KOPT-K1 (cell line): ENCODE measurements around the gene CBL.

Experiments used
- H3K27ac ChIP-seq: fragments of 200-600 bp; sonication (generic); 2 replicates; pipeline ENCODE4 v1.5.1; 2016; ENCODE audit warnings: antibody characterized with exemption, mild to moderate bottlenecking, low read depth, low read length; ENCODE audit not compliant: poor library complexity, severe bottlenecking
- H3K36me3 ChIP-seq: fragments of 200-600 bp; sonication (generic); 2 replicates; pipeline ENCODE4 v1.5.1; 2017; ENCODE audit warnings: antibody characterized with exemption, mild to moderate bottlenecking, low read length, moderate library complexity; ENCODE audit not compliant: insufficient read depth
- H3K9me3 ChIP-seq: fragments of 200-600 bp; sonication (generic); 2 replicates; pipeline ENCODE4 v1.5.1; 2017; ENCODE audit warnings: antibody characterized with exemption, low read length, mild to moderate bottlenecking; ENCODE audit not compliant: insufficient read depth, poor library complexity, severe bottlenecking

Gene CBL

DNA sequence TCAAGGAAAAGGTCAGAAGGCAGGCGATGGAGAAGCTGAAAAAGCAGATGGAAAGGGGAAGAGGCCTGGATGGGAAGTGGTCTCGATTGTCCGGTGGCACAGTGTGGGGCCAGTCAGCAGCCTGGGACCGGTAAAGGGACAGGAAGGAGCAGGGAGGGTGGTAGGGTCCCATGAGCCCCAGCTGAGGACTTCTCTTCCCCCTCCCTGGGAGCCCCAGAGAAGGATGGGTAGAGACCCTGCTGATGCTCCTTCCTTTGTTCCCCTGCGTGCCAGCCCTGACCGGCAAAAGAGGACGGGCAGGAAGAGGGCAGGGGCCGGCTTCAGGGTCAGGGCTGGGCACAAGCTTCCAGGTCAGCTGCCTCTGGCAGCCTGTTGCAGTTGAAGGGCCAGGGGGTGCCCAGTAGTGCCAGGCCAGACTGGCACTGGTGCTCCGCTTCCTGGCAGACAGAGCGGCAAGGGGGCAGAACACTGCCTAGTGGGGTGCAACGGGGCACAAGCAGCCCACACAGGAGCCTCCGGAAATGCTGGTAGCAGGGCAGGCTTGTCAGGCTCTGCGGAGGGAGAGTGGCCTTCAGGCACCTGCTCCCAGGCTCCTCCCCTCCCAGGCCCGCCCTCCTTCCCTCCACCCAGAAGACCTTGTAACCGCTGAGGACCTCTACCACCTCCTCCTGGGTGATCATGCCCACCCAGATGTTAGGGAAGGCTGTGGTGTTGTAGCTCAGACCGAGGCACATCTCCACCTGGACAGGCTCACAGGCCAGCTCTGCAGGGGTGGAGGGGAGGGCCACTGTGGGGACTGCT lies 135.3 kb downstream of the CBL start:
- Histone ChIP-seq H3K9me3 (no peaks in the 10 kb centered on the region), H3K36me3 (peaks cover 8% of the 10 kb centered on the region; the same call in 1 of the 2 replicates), H3K27ac (no peak overlapping the region)

DNA sequence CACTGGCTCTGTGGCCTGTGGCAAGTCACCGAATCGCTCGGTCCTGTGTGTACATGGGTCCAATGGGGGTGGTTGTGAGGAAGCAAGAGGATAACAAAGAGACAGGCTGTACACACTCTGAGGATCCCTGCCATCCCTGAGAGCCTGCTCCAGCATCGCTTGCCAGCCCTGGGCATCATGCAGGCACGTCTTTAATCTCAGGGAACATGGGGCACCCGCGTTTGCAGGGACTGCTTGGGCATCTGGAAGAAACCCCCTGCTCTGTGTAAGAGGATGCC lies 135.8 kb downstream of the CBL start:
- H3K27ac ChIP-seq, result no peak overlapping the region
- H3K9me3 ChIP-seq, result no peaks in the 10 kb centered on the region
- H3K36me3 ChIP-seq, result peaks cover 3% of the 10 kb centered on the region; the same call in 1 of the 2 replicates

DNA sequence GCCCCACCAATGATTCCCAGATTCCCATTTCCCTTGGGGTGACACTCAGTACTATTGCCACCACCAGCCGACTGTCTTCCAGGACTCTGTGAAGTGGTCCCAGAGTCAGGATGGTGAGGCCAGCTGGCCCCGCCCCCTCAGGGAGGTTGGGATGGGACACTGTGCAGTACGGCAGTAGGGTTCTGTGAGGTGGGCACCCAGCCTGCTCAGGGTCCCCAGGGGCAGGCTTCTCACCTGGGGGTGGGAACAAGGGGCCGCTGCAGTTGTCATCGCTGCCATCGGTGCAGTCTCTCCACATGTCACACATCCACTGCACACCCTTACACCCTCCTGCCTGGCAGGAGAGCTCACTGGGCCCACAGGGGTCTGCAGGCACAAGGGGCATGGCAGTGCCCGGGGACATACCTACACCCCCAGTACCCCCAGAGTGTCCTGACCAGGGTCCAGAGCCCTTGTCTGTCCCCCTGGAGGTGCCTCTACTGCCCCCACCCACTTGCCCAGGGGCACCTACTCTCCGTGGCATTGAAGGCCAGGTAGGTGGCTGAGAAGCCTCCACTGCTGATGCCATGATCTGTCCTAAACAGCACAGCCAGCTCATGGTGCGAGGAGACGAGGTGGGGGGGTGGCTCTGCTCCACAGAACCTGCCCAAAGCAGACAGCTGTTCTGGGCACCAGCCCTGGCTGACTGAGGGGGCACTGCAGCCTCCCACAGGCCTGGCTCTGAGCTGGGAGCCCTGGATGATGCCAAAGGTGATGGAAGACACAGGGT lies 136.4 kb downstream of the CBL start:
- Histone ChIP-seq H3K36me3 (no peaks in the 10 kb centered on the region), H3K27ac (no peak overlapping the region), H3K9me3 (no peaks in the 10 kb centered on the region)

DNA sequence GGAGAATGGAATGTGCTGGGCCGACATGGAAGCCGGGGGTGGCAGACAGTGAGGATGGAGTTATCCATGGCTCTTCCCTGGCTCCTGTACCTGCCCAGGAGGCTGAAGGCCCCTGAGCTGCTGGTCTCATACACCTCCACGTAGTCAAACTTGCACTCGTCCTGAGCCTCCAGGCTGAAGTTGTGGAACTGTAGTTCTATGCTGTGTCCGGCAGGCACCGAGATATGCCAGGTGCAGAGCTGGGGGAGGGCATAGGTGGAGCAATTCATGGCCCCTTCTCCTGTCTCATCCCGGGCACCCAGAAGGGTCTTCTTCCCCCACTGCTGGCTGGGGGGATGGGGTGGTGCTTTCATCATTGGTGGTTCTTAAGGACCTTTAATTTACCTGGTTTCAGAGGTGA lies 137.6 kb downstream of the CBL start:
- H3K9me3 ChIP-seq, result no peaks in the 10 kb centered on the region
- H3K27ac ChIP-seq, result no peak overlapping the region
- H3K36me3 ChIP-seq, result no peaks in the 10 kb centered on the region

DNA sequence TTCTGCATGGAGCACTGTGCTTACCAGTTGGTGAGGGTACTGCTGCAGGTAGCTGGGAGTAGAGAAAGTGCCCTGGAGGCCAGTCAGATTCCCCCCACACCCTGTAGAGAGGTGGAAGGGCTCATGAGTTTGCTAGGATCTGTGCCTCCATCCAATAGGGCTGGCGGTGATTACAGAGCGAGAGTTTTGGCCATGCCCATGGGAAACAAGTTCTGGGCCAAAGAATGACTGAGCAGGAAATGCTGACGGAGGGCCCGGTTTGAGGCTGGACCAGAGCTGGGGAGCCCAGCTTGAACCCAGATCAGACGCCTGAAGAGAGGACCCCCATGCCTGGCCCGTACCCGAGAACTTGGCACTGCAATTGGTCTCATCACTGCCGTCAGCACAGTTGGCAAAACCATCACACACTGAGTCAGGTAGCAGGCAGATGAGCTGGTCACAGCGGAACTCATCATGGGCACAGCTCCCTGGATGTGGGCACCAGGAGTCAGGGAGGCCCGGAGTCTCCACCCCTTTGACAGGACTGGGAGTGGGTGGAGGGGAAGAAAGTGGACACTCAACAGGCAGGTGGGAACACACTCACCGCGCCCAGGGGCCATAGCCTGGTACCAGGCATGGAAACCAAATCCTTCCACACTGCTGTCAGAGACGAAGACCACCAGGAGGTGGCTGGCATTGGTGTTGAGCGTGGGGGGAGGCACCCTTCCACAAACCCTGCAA lies 138.3 kb downstream of the CBL start:
- H3K36me3 ChIP-seq, result no peaks in the 10 kb centered on the region
- no peak overlapping the region for H3K27ac ChIP-seq
- H3K9me3 ChIP-seq, result no peaks in the 10 kb centered on the region

DNA sequence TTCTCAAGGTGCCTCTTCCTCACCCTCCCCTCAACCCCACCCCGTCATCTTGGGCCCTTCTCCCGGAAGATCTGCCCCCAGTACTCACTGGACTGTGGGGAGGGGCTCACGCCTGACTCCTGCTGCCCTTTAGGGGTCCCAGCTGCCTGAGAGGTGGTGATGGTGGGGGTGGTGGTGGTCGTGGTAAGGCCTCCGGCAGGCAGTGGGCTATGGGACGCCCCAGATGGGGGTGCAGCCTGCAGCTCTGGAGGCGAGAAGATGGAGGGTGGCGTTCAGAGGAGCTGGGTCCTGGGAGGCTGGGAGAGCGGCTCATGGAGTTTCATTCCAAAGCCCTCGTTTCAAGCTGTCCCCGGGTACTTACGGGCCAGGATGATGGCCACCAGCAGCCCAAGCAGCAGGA lies 139.5 kb downstream of the CBL start:
- no peaks in the 10 kb centered on the region for H3K9me3 ChIP-seq
- H3K36me3 ChIP-seq, result no peaks in the 10 kb centered on the region
- H3K27ac ChIP-seq, result no peak overlapping the region

DNA sequence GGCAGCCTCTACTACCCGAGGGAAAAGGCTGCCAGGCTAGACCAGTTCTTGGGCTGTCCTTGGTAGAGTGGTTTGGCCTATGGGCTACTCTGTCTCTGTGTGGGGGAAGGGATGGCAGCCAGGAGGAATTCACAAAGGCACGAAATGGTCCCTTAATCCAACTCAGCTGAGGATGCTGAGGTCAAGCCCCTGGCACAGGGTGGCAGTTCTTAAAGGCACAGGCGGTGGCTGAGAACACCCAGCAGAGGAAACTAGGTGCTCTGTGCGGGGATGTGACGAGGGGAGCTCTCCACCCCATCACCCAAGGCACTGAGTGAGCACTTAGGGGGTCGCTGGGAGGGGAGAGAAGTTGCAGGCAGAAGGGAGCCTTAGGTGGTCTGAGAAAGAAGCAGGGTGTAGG lies 140.5 kb downstream of the CBL start, which contains the start of gene MFRP:
Gene MFRP, minus strand, starts transcription at position 101 of the 400 bp plus-strand sequence. CDS start 192 bp downstream, outside the sequence.
- H3K27ac ChIP-seq, result no peak within 1 kb of the TSS
- no peaks in the 10 kb centered on the region for H3K36me3 ChIP-seq
- H3K9me3 ChIP-seq, result no peaks in the 10 kb centered on the region

DNA sequence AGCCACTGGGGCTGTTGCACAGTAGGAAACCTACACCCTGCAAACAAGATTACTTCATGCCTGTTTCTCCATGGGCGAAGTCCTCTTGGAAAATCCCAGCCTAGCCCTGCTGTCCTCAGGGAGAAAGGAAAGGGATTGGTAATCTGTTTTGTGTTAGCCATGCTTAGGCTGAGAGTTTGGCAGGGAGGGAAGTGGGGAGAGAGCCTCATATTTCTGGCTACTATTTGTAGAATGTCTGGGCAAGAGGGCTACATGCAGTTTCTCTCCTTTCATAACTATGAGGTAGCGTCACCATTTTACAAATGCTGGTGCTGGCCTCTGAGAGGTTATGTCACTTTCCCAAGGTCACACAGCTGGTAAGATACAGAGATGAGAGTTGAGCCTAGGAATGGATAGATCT lies 141.1 kb downstream of the CBL start:
- no peaks in the 10 kb centered on the region for H3K36me3 ChIP-seq
- H3K27ac ChIP-seq, result no peak overlapping the region
- H3K9me3 ChIP-seq, result no peaks in the 10 kb centered on the region

DNA sequence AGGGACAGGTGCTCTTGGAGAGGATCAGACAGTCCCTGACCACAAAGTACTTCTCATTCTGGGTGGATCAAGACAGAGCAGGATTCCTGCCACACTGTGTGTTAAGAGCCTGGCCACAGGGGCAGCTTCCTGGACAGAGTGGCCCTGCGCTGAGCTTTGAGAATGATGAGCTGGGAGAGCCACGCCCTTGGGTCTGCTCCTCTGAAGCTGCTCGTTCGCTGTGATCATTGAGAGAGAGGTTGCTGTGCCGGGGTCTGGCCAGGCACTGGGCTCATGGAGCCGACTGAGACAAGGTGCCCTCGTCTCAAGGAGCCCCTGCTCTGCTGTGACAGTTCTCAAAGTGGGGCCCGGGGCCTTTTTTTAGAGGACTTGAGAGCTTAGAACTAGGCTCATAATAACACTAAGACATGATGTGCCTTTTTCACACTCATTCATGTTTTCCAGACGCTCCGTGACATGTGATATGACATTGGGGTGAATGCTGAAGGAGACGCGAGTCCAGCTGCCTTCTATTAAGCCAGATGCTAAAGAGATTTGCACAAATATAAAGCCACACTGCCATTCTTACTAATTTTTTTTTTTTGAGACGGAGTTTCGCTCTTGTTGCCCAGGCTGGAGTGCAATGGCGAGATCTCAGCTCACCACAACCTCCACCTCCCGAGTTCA lies 141.9 kb downstream of the CBL start:
- Histone ChIP-seq H3K9me3 (no peaks in the 10 kb centered on the region), H3K36me3 (no peaks in the 10 kb centered on the region), H3K27ac (no peak overlapping the region)

DNA sequence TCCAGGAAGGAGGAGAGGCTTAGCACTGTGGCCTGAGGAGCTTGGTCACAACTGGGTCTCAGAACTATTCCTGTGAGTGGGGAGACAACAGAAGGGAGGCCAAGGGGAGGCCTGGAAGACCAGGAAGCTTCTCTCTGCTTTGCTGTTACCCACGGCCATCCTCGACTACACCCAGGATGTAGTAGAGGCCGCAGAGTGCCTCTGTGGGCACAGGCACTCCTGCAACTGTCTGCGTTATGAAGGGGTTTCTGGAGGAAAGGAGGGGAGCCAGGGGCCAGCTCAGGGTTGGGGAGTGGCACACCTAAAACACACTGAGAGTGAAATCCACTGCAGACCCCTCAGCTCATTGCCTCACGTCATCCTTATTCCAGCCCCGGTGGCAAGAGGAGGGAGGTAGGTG lies 144.2 kb downstream of the CBL start:
- Histone ChIP-seq H3K36me3 (no peaks in the 10 kb centered on the region), H3K27ac (no peak overlapping the region), H3K9me3 (no peaks in the 10 kb centered on the region)

DNA sequence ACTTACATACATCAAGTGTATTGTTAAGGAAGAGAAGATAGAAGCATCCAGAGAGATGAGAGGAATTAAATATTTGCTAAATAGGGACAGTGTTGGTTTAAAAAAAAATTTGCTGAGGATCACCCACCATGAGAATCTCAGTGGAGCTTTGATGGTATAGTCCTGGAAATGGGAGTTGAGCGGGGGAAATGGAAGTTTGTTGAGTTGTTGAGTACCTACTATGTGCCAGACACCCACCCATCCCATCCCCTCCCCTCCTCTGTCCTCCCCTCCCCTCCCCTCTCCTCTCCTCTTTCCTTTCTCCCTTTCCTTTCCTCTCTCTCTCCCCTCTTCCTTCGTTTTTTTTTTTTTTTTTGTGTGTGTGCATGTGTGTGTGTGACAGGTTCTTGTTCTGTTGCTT lies 145.1 kb downstream of the CBL start:
- H3K9me3 ChIP-seq, result no peaks in the 10 kb centered on the region

DNA sequence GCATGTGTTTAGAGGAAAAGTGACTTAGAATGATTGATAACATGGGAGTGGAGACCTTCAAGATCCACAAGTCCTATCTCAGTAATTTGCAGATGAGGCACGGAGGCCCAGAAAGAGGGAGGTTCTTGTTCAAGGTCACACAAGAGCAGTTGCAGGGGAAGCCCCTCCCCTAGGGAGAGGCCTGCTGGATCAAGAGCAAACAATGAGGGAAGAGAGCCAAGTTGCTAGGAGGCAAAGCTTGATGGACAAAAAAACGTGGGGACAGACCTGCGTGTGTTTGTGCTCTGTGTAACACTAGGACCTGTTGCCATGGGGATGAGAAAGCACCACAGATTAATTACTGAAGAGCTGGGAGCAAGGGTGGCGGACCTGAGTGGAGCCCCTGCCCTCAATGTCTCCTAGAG lies 146.7 kb downstream of the CBL start:
- H3K27ac ChIP-seq, result no peak overlapping the region

More for the DNA sequence above, 145.1 kb downstream of the CBL start:
- Histone ChIP-seq H3K27ac (no peak overlapping the region), H3K36me3 (no peaks in the 10 kb centered on the region)

DNA sequence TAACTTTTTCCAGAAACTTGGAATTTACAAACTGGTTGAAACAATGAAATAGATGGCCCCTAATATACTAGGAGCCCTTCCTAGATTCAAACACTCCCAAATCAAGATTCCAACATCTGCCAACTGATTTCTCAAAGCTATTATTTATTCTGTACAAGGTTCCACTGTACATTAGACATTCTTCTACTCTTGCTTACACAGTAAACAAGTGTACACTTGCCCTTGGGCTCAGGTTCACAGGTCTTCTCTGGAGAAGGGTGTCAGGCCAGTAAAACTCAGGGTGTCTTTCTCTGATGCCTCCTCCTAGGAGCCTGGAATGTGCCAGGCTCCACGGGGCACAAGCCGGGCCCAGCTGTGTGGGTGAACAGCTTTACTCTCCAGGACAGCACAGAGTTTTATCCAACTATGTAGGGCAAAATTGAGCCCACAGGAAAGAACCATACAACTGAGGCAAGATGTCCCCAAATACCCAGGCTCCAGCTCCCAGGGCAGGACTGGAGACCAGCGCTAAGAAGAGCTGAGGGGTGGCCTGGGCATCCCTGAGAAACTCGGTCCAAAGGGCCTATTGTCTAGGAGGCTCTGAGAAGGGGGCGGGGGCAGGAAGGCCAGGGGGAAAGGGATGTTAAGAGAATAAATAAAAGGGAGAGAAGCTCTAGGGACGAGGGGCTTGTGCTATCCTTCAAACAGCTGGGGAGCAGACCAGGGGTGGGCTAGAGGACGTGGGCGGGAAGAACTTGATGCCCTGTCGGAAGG lies 149.1 kb downstream of the CBL start:
- no peak overlapping the region for H3K27ac ChIP-seq
- H3K36me3 ChIP-seq, result no peaks in the 10 kb centered on the region

More for the DNA sequence above, 146.7 kb downstream of the CBL start:
- Histone ChIP-seq H3K9me3 (no peaks in the 10 kb centered on the region), H3K36me3 (no peaks in the 10 kb centered on the region)

DNA sequence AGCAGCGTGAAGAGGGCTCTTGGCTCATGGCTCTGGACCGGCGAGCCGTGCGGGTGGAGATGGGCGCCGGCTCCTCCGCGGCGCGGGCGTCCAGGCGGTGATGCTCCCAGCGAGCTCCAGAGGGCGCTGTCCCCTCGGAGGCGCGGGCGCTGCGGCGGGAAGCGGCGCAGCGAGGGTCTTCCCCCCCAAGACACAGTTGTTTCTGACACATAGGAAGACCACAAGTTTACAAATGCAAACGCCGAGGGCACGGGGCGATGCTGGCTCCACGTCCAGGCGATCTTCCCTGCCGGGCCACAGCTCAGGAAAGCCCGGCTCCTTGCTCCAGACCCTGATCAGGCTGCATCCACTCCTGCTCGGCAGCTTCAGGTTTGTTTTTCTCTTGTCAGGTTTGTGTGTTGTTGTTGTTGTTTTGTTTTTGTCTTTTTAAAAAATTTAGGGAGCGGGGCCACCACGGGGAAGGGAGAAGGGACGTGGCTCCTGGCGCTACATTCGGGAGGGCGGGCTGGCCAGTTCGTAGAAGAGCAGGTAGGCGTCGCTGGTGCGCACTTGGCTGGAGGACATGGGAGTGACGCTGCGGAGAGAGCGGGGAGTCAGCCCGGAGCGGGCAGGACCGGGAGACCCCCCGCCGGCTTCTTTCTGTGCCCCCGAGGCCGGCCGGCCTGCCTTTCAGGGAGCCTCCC lies 150.4 kb downstream of the CBL start:
- H3K36me3 ChIP-seq, result no peaks in the 10 kb centered on the region
- H3K9me3 ChIP-seq, result no peaks in the 10 kb centered on the region
- no peak overlapping the region for H3K27ac ChIP-seq

More for the DNA sequence above, 149.1 kb downstream of the CBL start:
- no peaks in the 10 kb centered on the region for H3K9me3 ChIP-seq
